A549 (cell line): ENCODE results near the gene KLKB1.

Experiments
- ESRRA ChIP-seq: fragments of 150-350 bp; IDR thresholded peaks from 2 replicates; pipeline ENCODE4 v1.6.1; 2014; ENCODE audit warnings: mild to moderate bottlenecking, low read length, borderline replicate concordance
- GATA3 ChIP-seq: IDR thresholded peaks from 2 replicates; pipeline ENCODE4 v1.6.1; 2012; ENCODE audit warnings: borderline replicate concordance
- KDM5A ChIP-seq: fragments of 200-600 bp; sonication (generic); IDR thresholded peaks from 2 replicates; pipeline ENCODE4 v1.6.1; 2016; ENCODE audit warnings: antibody characterized with exemption, mild to moderate bottlenecking
- MAFK ChIP-seq: fragments of 450-650 bp; IDR thresholded peaks from 2 replicates; pipeline ENCODE4 v1.6.1; 2014; ENCODE audit not compliant: partially characterized antibody
- POLR2A ChIP-seq: IDR thresholded peaks from 2 replicates; pipeline ENCODE4 v1.6.1; 2012; ENCODE audit warnings: mild to moderate bottlenecking, low read length
- POLR2AphosphoS2 ChIP-seq: conservative IDR thresholded peaks from 2 replicates; pipeline ENCODE4 v1.6.1; 2012; ENCODE audit warnings: low read length, improper control_type of control experiment, inconsistent platforms
- RAD21 ChIP-seq, 2 experiments: fragments of >200 bp in 1 of 2; sonication (Bioruptor Twin) in 1 of 2; formaldehyde crosslinking in 1 of 2; IDR thresholded peaks in 1 of 2; conservative IDR thresholded peaks in 1 of 2; 2 replicates in 1 of 2; 3 replicates in 1 of 2; pipeline ENCODE4 v1.6.1; 2012 to 2018; ENCODE audit warnings: inconsistent platforms in 1 of 2
- ZFP36 ChIP-seq: fragments of 450-650 bp; IDR thresholded peaks from 2 replicates; pipeline ENCODE4 v1.6.1; 2014; ENCODE audit warnings: borderline replicate concordance; ENCODE audit not compliant: partially characterized antibody
- ZSCAN20 ChIP-seq: fragments of 250-450 bp; sonication (Bioruptor Pico); IDR thresholded peaks from 2 replicates; pipeline ENCODE4 v1.8.0; 2022; ENCODE audit warnings: mild to moderate bottlenecking, moderate library complexity
- TF ChIP-seq, protein P1 (sequence below): fragments of >200 bp; sonication (Bioruptor Twin); formaldehyde crosslinking; IDR thresholded peaks from 3 replicates; pipeline ENCODE4 v1.5.1; 2016
- TF ChIP-seq, protein P2 (sequence below): fragments of 450-650 bp; IDR thresholded peaks from 2 replicates; pipeline ENCODE4 v1.6.1; 2014; ENCODE audit warnings: antibody characterized with exemption
- TF ChIP-seq, protein P3 (sequence below): IDR thresholded peaks from 2 replicates; pipeline ENCODE4 v1.6.1; 2012

DNA sequence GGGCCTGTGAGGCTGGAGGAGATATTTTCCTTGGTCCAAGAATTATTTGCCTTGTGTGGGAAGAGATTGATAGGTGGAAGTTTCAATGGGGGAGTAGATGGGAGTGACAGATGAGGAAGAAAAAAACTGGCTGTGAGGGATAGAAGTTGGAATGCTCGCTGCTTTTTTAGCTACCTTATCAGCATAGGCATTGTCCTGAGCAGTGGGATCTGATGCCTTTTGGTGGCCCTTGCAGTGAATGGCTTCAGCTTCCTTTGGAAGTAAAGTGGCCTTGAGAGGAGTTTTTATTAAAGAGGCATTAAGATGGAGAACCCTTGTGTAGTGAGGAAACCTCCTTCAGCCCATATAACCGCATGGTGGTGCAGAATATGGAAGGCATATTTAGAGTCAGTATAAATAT lies 16.0 kb downstream of the KLKB1 start:
- TF ChIP-seq, protein P1, sequence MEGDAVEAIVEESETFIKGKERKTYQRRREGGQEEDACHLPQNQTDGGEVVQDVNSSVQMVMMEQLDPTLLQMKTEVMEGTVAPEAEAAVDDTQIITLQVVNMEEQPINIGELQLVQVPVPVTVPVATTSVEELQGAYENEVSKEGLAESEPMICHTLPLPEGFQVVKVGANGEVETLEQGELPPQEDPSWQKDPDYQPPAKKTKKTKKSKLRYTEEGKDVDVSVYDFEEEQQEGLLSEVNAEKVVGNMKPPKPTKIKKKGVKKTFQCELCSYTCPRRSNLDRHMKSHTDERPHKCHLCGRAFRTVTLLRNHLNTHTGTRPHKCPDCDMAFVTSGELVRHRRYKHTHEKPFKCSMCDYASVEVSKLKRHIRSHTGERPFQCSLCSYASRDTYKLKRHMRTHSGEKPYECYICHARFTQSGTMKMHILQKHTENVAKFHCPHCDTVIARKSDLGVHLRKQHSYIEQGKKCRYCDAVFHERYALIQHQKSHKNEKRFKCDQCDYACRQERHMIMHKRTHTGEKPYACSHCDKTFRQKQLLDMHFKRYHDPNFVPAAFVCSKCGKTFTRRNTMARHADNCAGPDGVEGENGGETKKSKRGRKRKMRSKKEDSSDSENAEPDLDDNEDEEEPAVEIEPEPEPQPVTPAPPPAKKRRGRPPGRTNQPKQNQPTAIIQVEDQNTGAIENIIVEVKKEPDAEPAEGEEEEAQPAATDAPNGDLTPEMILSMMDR, result no peak
- TF ChIP-seq MAFK, result no peak
- TF ChIP-seq POLR2AphosphoS2, result no peak
- TF ChIP-seq KDM5A, result no peak
- TF ChIP-seq POLR2A, result no peak
- TF ChIP-seq, protein P2, sequence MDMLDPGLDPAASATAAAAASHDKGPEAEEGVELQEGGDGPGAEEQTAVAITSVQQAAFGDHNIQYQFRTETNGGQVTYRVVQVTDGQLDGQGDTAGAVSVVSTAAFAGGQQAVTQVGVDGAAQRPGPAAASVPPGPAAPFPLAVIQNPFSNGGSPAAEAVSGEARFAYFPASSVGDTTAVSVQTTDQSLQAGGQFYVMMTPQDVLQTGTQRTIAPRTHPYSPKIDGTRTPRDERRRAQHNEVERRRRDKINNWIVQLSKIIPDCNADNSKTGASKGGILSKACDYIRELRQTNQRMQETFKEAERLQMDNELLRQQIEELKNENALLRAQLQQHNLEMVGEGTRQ, result no peak
- no peak for TF ChIP-seq ZFP36
- TF ChIP-seq ZSCAN20 (CRISPR knock-in tag), result no peak
- TF ChIP-seq ESRRA, result no peak
- no peak for TF ChIP-seq RAD21 (conservative IDR thresholded peaks at IDR 0.05 in 1 of 2, IDR thresholded peaks at IDR 0.05 in 1 of 2)
- no peak for TF ChIP-seq GATA3
- TF ChIP-seq, protein P3, sequence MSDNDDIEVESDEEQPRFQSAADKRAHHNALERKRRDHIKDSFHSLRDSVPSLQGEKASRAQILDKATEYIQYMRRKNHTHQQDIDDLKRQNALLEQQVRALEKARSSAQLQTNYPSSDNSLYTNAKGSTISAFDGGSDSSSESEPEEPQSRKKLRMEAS, result no peak
